HG03025 (cell line): ENCODE measurements around the gene VARS1.
"Not testable (repeated sequence)": the region's sequence is repeated elsewhere in the genome, so short reads cannot be mapped to it uniquely, and the experiment has no call there.

Source experiments
- ATAC-seq: cut with Tn5 transposase; IDR thresholded peaks from one replicate; pipeline ENCODE4 v1.9.1; 2021; ENCODE audit warnings: mild to moderate bottlenecking, moderate library complexity; ENCODE audit not compliant: unreplicated experiment, low FRiP score

The VARS1 gene

DNA sequence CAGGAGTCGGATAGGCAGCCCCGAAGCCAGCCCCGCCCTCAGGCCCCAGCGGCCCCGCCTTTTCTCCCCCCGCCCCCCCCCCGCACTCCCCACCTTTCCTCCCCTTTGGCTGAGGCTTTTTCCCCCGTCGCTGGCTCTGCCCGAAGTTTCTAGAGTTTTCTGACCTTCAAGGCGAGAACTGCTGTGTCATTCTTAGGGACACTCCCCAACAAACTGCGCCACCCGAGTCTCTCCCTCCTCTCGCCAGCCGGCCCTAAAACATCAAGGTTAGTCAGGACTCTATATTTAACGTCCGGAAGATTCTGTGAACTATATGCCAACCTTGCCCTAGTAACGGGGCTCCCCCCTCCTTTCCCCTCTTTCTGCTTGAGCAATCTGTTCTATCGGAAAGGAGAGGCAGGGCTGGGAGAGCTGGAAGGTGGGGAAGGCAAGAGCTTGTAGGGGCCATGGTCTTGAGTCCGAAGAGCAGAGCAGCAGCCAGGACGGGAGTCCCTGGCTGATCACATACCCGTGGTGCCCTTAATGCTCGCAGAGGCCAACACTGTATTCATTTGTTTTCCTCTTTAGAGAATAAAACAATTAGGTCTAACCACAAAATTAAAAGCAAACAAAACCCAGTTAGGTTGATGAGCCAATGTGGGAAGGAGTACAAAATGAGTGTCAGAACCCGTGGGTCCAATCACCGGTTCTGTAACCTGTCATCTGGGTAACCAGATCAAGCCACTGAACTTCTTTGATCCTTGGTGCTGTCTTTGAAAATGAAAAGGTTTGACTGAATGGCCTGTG lies 26.7 kb upstream of the VARS1 start:
- ATAC-seq, result no peak

- ATAC-seq, result no peak
Measured at GRCh38 chr6:31821301-31822035, 25.9 kb upstream of the VARS1 start.

DNA sequence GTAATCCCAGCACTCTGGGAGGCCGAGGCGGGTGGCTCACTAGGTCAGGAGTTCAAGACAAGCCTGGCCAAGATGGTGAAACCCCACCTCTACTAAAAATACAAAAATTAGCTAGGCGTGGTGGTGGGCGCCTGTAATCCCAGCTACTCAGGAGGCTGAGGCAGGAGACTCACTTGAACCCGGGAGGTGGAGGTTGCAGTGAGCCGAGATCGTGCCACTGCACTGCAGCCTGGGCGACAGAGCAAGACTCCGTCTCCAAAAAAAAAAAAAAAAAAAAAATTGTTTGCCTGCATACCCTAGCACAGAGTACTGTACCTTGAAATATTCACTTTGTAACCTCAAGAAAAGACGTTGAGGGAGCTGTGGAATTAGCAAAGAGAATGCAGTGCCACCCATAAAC lies 24.8 kb upstream of the VARS1 start:
- ATAC-seq, result not testable (repeated sequence)

- no peak for ATAC-seq
Measured at GRCh38 chr6:31819871-31820299, 24.3 kb upstream of the VARS1 start.

DNA sequence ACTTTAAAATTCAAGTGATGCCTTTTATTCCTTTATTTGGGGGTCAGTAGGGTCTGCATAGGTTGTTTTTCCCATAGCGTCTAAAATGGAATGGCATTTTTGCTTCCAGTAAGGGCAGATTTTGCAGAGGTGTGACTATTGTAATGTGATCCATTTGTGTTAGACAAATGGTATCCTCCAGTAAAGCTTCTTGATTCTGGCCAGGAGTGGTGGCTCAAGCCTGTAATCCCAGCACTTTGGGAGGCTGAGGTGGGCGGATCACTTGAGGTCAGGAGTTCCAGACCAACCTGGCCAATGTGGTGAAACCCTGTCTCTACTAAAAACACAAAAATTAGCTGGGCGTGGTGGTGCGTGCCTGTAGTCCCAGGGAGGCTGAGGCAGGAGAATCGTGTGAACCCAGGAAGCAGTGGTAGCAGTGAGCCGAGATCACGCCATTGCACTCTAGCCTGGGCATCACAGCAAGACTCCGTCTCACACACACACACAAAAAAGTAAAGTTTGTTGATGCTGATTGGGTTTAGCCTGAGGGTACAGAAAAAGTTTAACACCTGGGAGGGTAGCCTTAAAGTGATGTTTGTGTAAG lies 22.5 kb upstream of the VARS1 start:
- ATAC-seq, result not testable (repeated sequence)

GRCh38 chr6:31817133-31817928 lies 21.8 kb upstream of the VARS1 start:
- ATAC-seq, result not testable (repeated sequence)

DNA sequence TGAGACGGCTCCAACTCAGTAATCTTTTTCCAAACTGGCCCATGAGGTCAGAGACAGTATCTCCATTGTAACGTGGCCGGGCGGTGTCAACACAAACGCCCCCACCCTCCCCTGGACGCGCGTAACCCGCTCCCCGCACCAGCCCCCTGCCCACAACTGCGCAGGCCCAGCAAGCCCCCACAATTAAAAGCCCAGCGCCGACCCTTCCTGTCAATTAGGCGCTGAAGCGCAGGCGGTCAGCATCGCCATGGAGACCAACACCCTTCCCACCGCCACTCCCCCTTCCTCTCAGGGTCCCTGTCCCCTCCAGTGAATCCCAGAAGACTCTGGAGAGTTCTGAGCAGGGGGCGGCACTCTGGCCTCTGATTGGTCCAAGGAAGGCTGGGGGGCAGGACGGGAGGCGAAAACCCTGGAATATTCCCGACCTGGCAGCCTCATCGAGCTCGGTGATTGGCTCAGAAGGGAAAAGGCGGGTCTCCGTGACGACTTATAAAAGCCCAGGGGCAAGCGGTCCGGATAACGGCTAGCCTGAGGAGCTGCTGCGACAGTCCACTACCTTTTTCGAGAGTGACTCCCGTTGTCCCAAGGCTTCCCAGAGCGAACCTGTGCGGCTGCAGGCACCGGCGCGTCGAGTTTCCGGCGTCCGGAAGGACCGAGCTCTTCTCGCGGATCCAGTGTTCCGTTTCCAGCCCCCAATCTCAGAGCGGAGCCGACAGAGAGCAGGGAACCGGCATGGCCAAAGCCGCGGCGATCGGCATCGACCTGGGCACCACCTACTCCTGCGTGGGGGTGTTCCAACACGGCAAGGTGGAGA lies 19.7 kb upstream of the VARS1 start, which contains the start of the genes HSPA1A and HSPA1L:
HSPA1A (plus strand) TSS at position 519 of the 814 bp plus-strand sequence; CDS start at position 733, 214 bp downstream.
HSPA1L (minus strand) TSS at position 259 of the 814 bp plus-strand sequence. CDS start 3,311 bp downstream, outside the sequence.
- no peak for ATAC-seq

- ATAC-seq, result no peak
Measured at GRCh38 chr6:31814677-31815024, 19.1 kb upstream of the VARS1 start.

DNA sequence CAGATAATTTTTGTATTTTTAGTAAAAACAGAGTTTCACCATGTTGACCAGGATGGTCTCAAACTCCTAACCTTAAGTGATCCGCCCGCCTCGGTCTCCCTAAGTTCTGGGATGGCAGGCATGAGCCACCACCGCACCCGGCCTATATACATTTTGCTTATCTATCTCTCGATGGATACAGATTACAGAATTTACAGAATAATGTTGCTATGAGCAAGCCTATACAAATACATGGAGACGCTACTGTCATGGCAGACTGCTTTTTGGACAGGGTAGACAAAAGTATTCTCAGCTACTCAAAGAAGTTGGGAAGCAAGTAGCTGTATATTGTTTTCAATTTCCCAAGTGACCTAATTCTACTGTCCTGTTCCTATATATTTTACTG lies 17.9 kb upstream of the VARS1 start:
- ATAC-seq, result no peak

DNA sequence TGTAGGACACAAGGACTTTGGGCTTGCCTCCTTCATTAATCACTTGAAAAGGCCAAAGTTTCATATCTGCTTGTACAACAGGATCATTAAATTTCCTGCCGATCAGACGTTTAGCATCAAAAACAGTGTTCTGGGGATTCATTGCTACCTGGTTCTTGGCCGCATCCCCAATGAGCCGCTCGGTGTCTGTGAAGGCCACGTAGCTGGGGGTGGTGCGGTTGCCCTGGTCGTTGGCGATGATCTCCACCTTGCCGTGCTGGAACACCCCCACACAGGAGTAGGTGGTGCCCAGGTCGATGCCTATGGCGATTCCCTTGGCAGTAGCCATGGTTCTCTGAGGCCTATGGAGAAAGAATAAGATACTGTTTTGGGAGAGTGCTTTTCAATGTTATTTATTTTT lies 16.1 kb upstream of the VARS1 start:
- ATAC-seq, result no peak

- ATAC-seq, result not testable (repeated sequence)
Measured at GRCh38 chr6:31808599-31808998, 13.0 kb upstream of the VARS1 start.

DNA sequence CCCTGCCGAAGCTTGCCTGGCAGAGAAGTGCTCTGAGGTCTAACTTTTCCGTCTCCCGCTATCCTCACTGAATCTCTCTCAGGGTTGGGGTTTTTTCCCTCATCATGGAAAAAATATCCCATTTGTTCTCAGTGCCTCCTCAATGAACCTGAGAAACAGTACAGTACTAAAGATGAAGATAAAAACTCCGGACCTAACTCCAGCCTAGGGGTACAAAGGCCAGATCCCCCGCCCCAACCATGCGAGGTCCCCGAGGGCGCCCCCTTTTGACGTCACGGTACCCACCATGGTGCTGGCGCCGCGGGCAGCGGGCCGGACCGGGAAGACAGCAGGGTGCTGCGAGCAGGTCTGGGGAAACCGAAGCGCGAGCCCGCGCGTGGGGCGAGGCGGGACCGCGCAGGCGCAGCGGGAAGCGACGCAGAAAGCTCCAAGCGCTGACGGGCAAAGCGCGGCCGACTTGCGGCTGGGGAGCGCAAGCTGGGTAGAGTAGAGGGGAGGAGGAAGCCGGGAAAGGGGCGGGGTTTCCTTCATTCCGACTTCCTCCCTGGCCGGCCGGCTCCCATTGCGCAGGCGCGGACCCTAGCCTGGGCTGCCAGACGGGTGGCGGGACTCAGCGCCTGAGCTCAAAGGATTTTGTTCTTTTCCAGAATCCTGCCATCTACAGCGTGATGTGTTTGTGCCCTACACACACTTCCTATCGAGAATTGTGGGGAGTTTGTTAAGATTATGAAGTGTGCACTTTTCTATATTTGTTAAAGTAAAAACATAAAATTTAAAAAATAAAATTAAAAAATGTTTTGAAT lies 11.1 kb upstream of the VARS1 start, which contains the start of gene LSM2:
LSM2 (minus strand) TSS at position 497 of the 803 bp plus-strand sequence; CDS start at position 288, 209 bp downstream.
- peak; percentile 83 for ATAC-seq

GRCh38 chr6:31805939-31806469 lies 10.5 kb upstream of the VARS1 start:
- no peak for ATAC-seq

DNA sequence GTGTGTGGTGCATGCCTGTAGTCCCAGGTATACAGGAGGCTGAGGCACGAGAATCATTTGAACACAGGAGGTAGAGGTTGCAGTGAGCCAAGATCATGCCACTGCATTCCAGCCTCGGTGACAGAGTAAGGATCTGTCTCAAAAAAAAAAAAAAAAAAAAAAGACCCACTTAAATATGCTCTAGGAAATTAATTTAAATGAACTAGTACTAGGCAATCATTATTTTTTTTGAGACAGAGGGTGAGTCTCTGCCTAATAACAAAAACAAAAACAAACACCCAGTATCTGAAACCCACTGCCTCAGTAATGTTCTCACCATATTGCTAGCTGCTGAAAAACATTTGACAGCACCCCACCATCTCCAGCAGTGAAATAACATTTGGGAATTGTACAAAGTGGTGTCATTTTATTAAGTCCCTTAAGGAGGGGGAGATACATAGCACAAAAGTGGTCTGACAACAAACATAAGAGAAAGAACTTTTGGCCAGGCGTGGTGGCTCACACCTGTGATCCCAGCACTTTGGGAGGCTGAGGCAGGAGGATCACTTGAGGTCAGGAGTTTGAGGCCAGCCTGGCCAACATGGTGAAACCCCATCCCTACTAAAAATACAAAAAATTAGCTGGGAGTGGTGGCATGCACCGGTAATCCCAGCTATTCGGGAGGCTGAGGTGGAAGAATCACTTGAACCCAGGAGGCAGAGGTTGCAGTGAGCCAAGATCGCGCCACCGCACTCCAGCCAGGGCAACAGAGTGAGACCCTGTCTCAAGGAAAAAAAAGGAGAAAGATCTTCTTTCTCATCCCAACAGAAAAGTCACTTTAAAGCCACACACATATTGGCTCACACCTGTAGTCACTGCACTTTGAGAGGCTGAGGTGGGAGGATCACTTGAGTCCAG lies 5.7 kb upstream of the VARS1 start:
- ATAC-seq, result not testable (repeated sequence)

GRCh38 chr6:31799781-31800180 lies 4.2 kb upstream of the VARS1 start:
- ATAC-seq, result no peak

- ATAC-seq, result no peak
Measured at GRCh38 chr6:31797588-31797987, 2.0 kb upstream of the VARS1 start.

DNA sequence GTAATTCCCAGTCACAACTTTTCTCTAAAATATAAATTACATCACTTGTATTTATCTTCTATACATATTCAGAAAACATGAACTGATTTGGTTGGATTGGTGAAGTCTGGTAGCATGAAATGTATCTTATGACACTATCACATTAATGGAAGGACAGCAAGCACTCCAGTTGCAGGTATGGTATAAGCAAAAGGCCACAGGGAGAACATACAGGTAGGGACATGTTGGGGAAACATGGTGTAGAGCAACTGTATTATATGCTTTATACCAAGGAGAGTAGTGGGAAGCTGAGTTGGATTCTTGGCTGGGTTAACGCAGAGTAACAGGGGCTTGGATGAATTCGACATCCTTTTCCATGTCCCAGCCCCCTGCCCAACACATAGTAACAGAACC lies 1.4 kb upstream of the VARS1 start:
- ATAC-seq, result no peak
